K562 (cell line): Measurements from ENCODE around the gene ACLY. TPM values are rescaled to one million over a fixed set of nuclear protein-coding genes. Genes with fewer than 3 reads are reported as not detected.
A peak's percentile ranks its signal among the peaks of the same experiment; 100 is the strongest.

Experiments used
- ATAC-seq: fragments of 200-7000 bp; cut with Tn5 transposase; 3 replicates; pipeline ENCODE4 v1.9.1; 2020; ENCODE audit warnings: moderate library complexity
- BruUV-seq: library from RNA; stranded (reverse); fragments of 400-500 nt; replicated peaks from 2 replicates; lab custom pipeline; 2021; lab: Mats Ljungman, UMichigan
- CTCF ChIA-PET: fragments of 300-600 bp; formaldehyde crosslinking; extraction: SDS; loops from one replicate; lab custom pipeline; 2021; ENCODE audit warnings: low intra/inter-chr PET ratio; lab: Yijun Ruan, JAX
- POLR2A ChIA-PET: fragments of 300-600, 350-650 bp; sonication (Branson Sonifier 250); formaldehyde crosslinking; extraction: SDS; loops from one replicate; lab custom pipeline; 2021; ENCODE audit warnings: antibody characterized with exemption, inconsistent platforms; lab: Yijun Ruan, JAX
- DNase-seq, 4 experiments: peaks; one replicate each; pipeline versions ENCODE4 v3.0.0 to v3.0.0-alpha.2; 2011 to 2018; ENCODE audit warnings: low spot score in 3 of 4, mixed read lengths in 3 of 4; ENCODE audit errors: extremely low read depth in 1 of 4
- FAIRE-seq: peaks from 2 replicates; lab custom pipeline; 2011; peaks lifted over from hg19 to GRCh38; lab: Jason Lieb, UNC
- H2AFZ ChIP-seq: 2 replicates; pipeline ENCODE4 v1.6.0; 2011; ENCODE audit warnings: low read depth, low read length, control low read depth, inconsistent platforms
- H3K27ac ChIP-seq: fragments of 200-600 bp; 3 replicates; pipeline ENCODE4 v1.8.0; 2011; ENCODE audit warnings: low read depth, mild to moderate bottlenecking, control low read depth, inconsistent platforms, low read length, moderate library complexity, mixed read lengths; ENCODE audit errors: extremely low read depth
- H3K27me3 ChIP-seq, 2 experiments: fragments of 300-600 bp in 1 of 2; 2 replicates in 1 of 2; 3 replicates in 1 of 2; pipeline versions ENCODE4 v1.6.0 to v1.8.0; 2011; ENCODE audit warnings: inconsistent platforms in 2 of 2, low read length in 2 of 2, mild to moderate bottlenecking in 1 of 2, mixed read lengths in 1 of 2, moderate library complexity in 1 of 2; ENCODE audit not compliant: control insufficient read depth in 2 of 2, insufficient read depth in 2 of 2
- H3K36me3 ChIP-seq: fragments of 300-600 bp; 3 replicates; pipeline ENCODE4 v1.8.0; 2011; ENCODE audit warnings: mild to moderate bottlenecking, low read length, inconsistent platforms; ENCODE audit not compliant: control insufficient read depth, insufficient read depth
- H3K4me1 ChIP-seq, 2 experiments: fragments of 200-600 bp in 1 of 2; replicated peaks in 1 of 2; 2 replicates in 1 of 2; 3 replicates in 1 of 2; pipeline versions ENCODE4 v1.5.1 to v1.8.0; 2011; ENCODE audit warnings: inconsistent platforms in 2 of 2, low read length in 2 of 2, mild to moderate bottlenecking in 1 of 2, mixed read lengths in 1 of 2, moderate library complexity in 1 of 2; ENCODE audit not compliant: control insufficient read depth in 2 of 2, insufficient read depth in 2 of 2
- H3K4me2 ChIP-seq: 2 replicates; pipeline ENCODE4 v1.6.1; 2011; ENCODE audit warnings: low read length, control low read depth, inconsistent platforms, mixed read lengths; ENCODE audit not compliant: insufficient read depth
- H3K4me3 ChIP-seq: fragments of 200-600 bp; sonication (generic), shearing (Covaris generic); 2 replicates; pipeline ENCODE4 v1.5.1; 2016; ENCODE audit warnings: control low read depth, inconsistent platforms
- H3K79me2 ChIP-seq: fragments of 200-600 bp; 3 replicates; pipeline ENCODE4 v1.8.0; 2011; ENCODE audit warnings: low read length, inconsistent platforms; ENCODE audit not compliant: control insufficient read depth, insufficient read depth
- H3K9ac ChIP-seq, 2 experiments: 2 replicates each; pipeline versions ENCODE4 v1.6.0 to v1.6.1; 2011; ENCODE audit warnings: low read depth in 2 of 2, low read length in 2 of 2, control low read depth in 1 of 2, inconsistent platforms in 1 of 2, mild to moderate bottlenecking in 1 of 2, mixed read lengths in 1 of 2; ENCODE audit not compliant: insufficient read depth in 1 of 2
- H3K9me1 ChIP-seq: one replicate; pipeline ENCODE4 v1.6.0; 2011; ENCODE audit warnings: inconsistent platforms, mild to moderate bottlenecking, low read length, moderate library complexity; ENCODE audit not compliant: control insufficient read depth, insufficient read depth
- H3K9me3 ChIP-seq: replicated peaks from 2 replicates; pipeline ENCODE4 v1.5.1; 2011; ENCODE audit warnings: low read depth, low read length, inconsistent platforms; ENCODE audit not compliant: control insufficient read depth, insufficient read depth
- H4K20me1 ChIP-seq: replicated peaks from 2 replicates; pipeline ENCODE4 v1.6.1; 2011; ENCODE audit warnings: low read length, inconsistent platforms, mixed read lengths; ENCODE audit not compliant: control insufficient read depth, insufficient read depth
- MBD1 ChIP-seq: fragments of 250-450 bp; sonication (Bioruptor Pico); IDR thresholded peaks from 2 replicates; pipeline ENCODE4 v1.8.0; 2022; ENCODE audit warnings: inconsistent platforms
- PHF20 ChIP-seq: fragments of 450-650 bp; IDR thresholded peaks from 2 replicates; pipeline ENCODE4 v1.6.1; 2018; ENCODE audit not compliant: partially characterized antibody
- ZNF511 ChIP-seq: sonication (generic); formaldehyde crosslinking; IDR thresholded peaks from 2 replicates; pipeline ENCODE4 v1.8.0; 2022; ENCODE audit warnings: mild to moderate bottlenecking, missing genetic modification reagents
- WGBS: fragments of 100-300 bp; shearing (Covaris generic); methylation state at CpG from one replicate; pipeline ENCODE4 v1.1.6; 2016; ENCODE audit warnings: low coverage, mixed read lengths; ENCODE audit not compliant: insufficient coverage; ENCODE audit errors: missing lambda C conversion rate; 5-methylcytosine and 5-hydroxymethylcytosine counted together
- in situ Hi-C: fragments of 300-500 bp; cut with MboI; formaldehyde crosslinking; loops from 4 replicates; pipeline ENCODE4 v1.15.0; 2018; ENCODE audit warnings: inconsistent platforms, mixed read lengths
- intact Hi-C: fragments of 100-400 bp; cut with micrococcal nuclease; formaldehyde crosslinking; loops from 2 replicates; pipeline ENCODE4 v1.14.2; 2022
- polyA plus RNA-seq, 8 experiments: library from polyadenylated mRNA; depleted of rRNA in 4 of 8; stranded (reverse) in 5 of 8; unstranded in 3 of 8; fragments of >200 nt; fragmentation: Nextera tagmentation in 2 of 8; fragmentation: Illumina TruSeq in 1 of 8; extraction: Ambion mirVana in 2 of 8; extraction: Trizol in 1 of 8; gene quantifications; 2 replicates each; pipeline versions ENCODE4 v1.2.1 to v1.2.3, GENCODE V29; 2011 to 2014; ENCODE audit warnings: inconsistent platforms in 1 of 8, missing spikeins in 1 of 8
- total RNA-seq, 7 experiments: library from RNA; depleted of rRNA in 6 of 7; stranded (reverse); fragments of >200 nt in 6 of 7; fragmentation: Illumina TruSeq in 2 of 7; extraction: Trizol in 2 of 7; gene quantifications; 2 replicates each; pipeline versions ENCODE4 v1.2.1 to v1.2.3, GENCODE V29; 2011 to 2021; ENCODE audit warnings: low replicate concordance in 1 of 7

ACLY gene
- total and polyA plus RNA-seq, 9 of the 15 experiments (the other 6 are each of a cell fraction or from before 2014, with no cell fraction given), result 42.9 to 280 (median 125) TPM

- H3K4me3 ChIP-seq, result no peak overlapping the region
- in situ Hi-C loops, result loop anchor here (5.0 kb wide), 1 partner anchor 221 kb away; no protein-coding TSS in a partner anchor
- TF ChIP-seq PHF20, result no peak
- no peak for TF ChIP-seq ZNF511 (CRISPR knock-in tag)
- TF ChIP-seq MBD1 (CRISPR knock-in tag), result no peak
Measured at GRCh38 chr17:41957869-41958439, 39.2 kb upstream of the ACLY start.

More at GRCh38 chr17:41957869-41958439, 39.2 kb upstream of the ACLY start:
- H2AFZ ChIP-seq, result peak overlapping the region; percentile 48
- BruUV-seq, result no TSS peak
- peak overlapping the region in 1 of 2 experiments; percentile 38; a peak in 1 of 4 replicates for H3K9ac ChIP-seq
- POLR2A ChIA-PET, result interaction anchor here (0.6 to 3.0 kb wide), 4 partner anchors 13 to 267 kb away, joined by 3 to 9 read pairs (median 6); no protein-coding TSS in a partner anchor
- H3K4me2 ChIP-seq, result no peak overlapping the region
- no peaks in the 10 kb centered on the region for H3K9me3 ChIP-seq
- 67% methylated on average over 6 of the region's 6 CpGs for WGBS
- ATAC-seq (no peak), DNase-seq (no peak), FAIRE-seq (no peak)
- no peaks in the 10 kb centered on the region for H3K36me3 ChIP-seq
- H4K20me1 ChIP-seq, result no peaks in the 10 kb centered on the region
- intact Hi-C loops, result loop anchor here (2.0 to 5.0 kb wide), 3 partner anchors 27 to 157 kb away; partner anchors contain the start of genes ACLY and ODAD4
- peaks cover 23 to 29% of the 10 kb centered on the region in 2 experiments for H3K4me1 ChIP-seq
- no peaks in the 10 kb centered on the region for H3K27me3 ChIP-seq
- H3K79me2 ChIP-seq, result no peaks in the 10 kb centered on the region
- H3K27ac ChIP-seq, result no peak overlapping the region
- peaks cover 3% of the 10 kb centered on the region for H3K9me1 ChIP-seq
- CTCF ChIA-PET, result no interaction called here
